Vagina (tissue), 2 donors: ENCODE measurements around the gene STX10.

Experiments used
- CTCF ChIP-seq, 3 experiments: fragments of 450-650 bp in 2 of 3; fragments of 200-600 bp in 1 of 3; sonication (generic) in 1 of 3; IDR thresholded peaks; one replicate each; pipeline ENCODE4 v1.5.1; 2017 to 2019; ENCODE audit warnings: antibody characterized with exemption in 3 of 3, mild to moderate bottlenecking in 2 of 3, moderate library complexity in 2 of 3
- POLR2A ChIP-seq, 2 donors: fragments of 450-650 bp; IDR thresholded peaks; one replicate each; pipeline ENCODE4 v1.6.1; 2017; ENCODE audit warnings: antibody characterized with exemption in 2 of 2, mild to moderate bottlenecking in 2 of 2, moderate library complexity in 2 of 2
- POLR2AphosphoS5 ChIP-seq, 2 donors: sonication (generic); formaldehyde crosslinking; IDR thresholded peaks; one replicate each; pipeline ENCODE4 v1.9.0; 2017; ENCODE audit warnings: antibody characterized with exemption in 2 of 2, mild to moderate bottlenecking in 2 of 2, low read depth in 1 of 2; ENCODE audit not compliant: insufficient read depth in 1 of 2

GRCh38 chr19:13135068-13136062 is 14.8 kb downstream of the STX10 start:
- TF ChIP-seq CTCF (IDR thresholded peaks at IDR 0.05), result no peak
- no peak for TF ChIP-seq POLR2A (IDR thresholded peaks at IDR 0.05)
- TF ChIP-seq POLR2AphosphoS5 (IDR thresholded peaks at IDR 0.05; ENCODE audit: insufficient read depth in 1 of 2, low read depth in 1 of 2), result no peak
